GM19351 (cell line): Measurements from ENCODE around the gene MAPKAPK3.
A peak's percentile ranks its signal among the peaks of the same experiment; 100 is the strongest.
"Not testable (repeated sequence)": the region's sequence is repeated elsewhere in the genome, so short reads cannot be mapped to it uniquely, and the experiment has no call there.

Experiments
- ATAC-seq: cut with Tn5 transposase; IDR thresholded peaks from one replicate; pipeline ENCODE4 v1.9.1; 2021; ENCODE audit warnings: mild to moderate bottlenecking, moderate library complexity; ENCODE audit not compliant: unreplicated experiment

Gene MAPKAPK3

DNA sequence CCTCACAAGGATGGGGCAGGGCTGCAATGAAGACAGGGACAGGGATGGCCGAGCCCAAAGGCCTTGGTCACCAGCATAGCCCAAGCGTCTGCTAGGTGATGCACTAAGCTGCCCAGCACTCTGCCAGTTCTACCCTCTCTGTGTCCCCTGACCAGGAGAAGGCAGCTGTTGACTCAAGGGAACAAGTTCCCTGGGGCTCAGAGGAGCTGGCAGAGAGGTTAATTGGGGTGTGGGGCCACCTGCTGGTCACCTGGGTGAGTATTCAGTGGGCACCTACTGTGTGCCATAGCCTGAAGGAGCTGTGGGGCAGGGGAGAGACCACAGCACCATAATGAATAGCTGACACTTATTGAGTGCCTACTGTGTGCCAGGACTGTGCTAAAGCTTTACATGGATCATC lies 35.8 kb downstream of the MAPKAPK3 start:
- ATAC-seq, result peak; percentile 68

DNA sequence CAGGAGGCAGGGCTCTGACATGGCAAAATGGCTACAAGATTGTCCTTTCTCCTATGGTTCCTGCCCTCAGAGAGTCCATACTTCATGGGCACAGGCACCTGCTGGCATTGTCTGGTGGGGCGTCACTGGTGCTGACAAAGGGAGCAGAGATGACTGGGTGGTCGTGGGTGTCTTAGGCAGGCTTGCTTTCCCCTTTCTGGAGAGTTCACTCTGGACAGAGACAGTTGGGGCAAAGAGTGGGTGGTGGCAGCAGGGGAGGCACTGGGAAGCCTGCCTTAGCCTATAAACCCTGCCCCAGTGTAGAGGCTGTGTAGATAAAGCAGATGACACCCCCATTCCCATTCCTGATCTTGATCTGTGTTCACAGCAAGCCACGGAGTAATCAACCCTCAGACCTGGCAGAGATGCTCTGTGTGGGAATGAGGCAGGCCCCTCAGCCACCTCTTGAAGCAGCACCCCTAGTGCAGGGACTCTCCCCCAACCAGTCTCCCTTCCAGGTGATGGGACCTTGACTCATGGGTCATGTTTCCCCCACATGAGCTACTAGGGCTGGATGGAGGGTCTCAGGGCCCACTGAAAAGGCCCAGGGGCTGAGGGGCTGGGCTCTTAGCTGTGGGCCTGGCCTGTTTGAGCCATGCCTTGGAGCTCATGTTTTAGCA lies 37.1 kb downstream of the MAPKAPK3 start:
- ATAC-seq, result no peak

DNA sequence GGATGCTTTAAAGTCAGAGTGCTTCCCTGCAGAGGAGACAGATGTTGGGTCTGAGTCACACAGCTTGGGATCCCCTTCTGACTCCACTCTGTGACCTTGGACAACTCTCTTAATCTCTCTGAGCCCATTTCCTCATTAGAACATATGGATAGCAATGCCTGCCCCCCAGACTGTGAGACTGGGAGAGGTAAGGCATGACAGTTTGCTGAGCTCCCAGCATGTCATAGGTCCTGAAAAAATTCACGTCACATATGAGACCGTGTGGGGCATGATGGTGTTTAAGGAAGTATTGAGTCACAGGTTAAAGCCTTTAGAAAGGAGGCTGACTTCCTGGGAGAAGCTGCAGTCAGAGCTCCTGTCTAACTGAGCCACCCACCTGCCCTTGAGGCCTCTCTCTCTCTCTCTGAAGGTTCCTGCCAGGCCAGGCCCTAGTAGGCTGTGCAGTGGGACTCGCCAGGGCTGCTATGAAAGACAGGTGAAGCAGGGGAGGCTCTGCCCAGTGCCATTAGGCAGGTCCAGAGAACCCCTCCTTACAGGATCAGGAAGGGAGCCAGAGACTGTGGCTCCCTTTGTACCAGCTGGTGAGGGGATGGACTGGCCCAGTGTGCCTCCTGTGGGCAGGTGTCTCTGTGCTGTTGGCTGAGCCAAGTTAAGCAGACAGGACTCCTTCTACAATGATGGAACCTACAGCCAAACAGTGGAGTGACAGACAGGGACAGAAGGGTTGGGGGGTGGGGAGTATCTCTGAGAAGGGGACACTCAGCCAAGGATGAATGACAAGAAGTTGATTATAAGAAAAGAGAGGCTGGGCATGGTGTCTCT lies 38.3 kb downstream of the MAPKAPK3 start:
- ATAC-seq, result no peak

DNA sequence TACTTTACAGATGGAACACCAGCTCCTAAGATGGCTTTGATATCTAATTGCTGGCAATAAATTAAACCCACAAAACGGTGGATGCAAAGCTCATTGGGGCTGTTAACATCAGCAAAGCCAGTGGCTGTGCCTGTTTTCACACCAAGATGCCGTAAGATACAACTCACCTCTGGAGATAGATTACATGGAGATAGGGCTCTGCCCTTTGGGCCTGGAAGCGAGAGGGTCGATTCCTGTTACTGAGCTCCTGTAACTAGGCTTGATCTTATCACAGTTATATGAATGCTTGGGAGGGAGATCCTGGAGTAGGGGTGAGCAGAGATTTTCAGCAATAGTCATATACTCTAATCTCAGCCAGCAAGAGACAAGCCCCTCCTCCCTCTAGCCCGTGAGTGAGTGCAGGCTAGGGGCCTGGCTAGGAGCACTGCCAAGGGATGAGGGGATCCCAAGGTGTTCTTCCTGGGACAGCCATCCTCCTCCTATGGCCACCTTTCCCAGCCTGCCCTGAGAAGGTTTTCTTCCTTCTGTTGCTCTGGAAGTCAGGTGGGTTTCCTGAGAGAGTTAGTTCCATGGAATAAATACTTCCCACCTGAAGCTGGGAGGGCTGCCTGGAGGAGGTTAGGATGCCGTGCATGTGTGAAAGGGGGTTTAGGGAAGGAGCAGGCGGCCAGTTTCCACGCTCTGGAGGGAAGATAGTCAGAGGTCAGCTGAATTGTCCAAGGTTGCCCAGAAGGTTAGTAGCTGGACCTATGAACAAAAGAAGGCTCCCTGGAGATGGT lies 39.7 kb downstream of the MAPKAPK3 start:
- no peak for ATAC-seq

DNA sequence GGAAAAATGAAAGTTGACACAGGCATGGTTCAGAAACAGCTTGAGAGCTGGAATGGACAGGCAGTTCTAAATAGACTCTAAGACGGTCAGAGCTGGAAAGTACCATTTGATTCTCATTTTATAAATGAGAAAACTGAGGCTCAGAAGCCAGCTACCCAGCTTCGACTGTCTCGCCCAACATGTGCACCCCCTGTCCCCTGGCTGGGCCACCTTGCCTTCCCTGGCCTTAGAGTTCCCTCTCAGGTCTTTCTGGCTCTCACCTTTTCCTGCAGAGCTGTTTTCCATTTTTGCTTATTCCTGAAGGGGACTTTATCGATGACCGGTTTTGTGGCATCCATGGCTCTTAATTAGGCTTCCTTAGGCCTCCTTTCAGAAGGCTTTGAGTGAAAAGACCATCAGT lies 40.5 kb downstream of the MAPKAPK3 start:
- no peak for ATAC-seq

DNA sequence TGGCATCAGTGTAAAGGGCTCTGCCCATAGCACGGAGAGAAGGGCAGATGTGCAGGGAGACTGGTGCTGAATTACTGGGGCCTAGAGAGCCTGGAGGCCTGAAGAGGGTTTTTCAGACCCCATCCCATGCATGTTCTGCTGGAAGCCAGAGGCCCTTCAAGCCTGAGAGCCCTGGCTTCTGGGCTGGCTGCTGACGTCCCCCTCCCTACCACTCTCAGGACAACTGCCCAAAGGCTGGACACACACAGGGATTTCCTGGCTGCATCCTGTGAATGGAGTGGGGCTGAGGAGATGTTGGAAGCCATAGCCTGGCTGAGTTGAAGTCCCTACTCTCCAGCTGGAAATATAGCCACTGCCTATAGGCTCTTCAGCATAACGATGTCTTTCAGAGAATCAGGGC lies 40.9 kb downstream of the MAPKAPK3 start:
- ATAC-seq, result no peak

DNA sequence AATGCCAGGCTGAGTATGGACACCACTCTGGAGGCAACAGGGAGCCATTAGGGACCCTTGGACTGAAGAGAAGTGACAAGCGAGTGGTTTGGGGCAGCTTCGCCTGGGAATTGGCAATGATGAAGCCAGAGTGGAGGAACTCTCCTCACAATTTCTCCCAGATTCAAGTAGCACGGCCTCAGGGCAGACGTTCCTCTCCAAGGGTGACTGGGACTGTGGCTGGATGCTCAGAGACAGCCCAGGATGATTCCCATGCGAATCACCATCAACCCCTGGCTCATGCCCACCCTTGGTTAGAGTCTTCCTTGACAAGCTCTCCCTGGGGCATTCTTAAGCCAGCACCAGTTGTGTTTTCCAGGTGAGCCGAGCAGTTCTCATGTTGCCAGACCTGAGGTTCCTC lies 41.5 kb downstream of the MAPKAPK3 start:
- no peak for ATAC-seq

DNA sequence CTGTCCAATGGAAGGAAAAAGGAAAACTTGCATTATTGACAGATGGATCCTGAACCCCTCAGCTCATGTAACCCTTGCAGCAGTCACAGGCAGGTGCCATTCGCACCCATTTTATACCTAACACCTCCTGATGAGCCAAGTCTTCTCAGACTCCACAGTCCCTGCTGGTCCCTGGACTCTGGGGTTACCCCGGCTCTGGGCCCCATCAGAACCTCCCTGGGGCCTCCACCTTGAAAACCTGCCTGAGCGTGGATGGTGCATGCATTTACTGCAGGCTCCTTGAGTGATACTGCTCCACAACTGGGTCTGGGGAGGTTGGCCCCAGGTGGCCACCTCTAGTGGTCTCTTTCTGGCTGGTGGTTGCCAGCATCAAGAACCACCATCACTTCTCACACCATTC lies 41.9 kb downstream of the MAPKAPK3 start:
- ATAC-seq, result no peak

DNA sequence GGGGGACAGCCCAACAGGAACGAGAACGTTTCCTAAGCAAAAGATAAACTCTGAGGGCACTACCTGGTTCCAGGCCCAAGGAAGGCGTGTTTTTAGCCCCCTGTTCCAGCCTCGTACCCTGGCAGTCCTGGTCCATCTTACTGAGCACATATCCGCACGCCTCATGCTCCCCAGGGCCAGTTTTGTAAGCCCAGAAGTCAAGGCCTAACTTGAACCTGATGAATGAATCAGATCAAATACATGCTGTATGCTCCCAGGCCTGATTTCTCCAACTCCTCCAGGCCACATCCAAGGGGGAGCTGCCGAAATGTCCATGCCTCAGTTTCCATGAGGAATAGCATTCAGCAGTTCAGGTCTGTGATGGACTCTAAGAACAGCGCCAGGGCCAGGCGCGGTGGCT lies 43.4 kb downstream of the MAPKAPK3 start:
- no peak for ATAC-seq

DNA sequence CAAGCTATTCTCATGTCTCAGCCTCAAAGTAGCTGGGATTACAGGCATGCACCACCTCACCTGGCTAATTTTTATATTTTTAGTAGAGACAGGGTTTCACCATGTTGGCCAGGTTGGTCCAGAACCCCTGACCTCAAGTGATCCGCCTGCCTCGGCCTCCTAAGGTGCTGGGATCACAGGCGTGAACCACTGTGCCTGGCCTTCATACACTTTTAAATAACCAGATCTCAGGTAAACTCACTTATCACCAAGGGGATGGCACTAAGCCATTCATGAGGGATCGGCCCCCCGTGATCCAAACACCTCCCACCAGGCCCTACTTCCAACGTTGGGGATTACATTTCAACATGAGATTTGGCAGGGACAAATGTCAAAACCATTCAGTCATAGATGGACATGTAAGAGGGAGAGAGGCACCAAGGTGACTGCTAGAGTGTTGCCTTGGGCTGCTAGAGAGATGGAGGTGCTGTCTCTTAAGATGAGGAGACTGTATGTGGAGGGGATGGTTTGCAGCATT lies 44.4 kb downstream of the MAPKAPK3 start:
- ATAC-seq, result no peak

DNA sequence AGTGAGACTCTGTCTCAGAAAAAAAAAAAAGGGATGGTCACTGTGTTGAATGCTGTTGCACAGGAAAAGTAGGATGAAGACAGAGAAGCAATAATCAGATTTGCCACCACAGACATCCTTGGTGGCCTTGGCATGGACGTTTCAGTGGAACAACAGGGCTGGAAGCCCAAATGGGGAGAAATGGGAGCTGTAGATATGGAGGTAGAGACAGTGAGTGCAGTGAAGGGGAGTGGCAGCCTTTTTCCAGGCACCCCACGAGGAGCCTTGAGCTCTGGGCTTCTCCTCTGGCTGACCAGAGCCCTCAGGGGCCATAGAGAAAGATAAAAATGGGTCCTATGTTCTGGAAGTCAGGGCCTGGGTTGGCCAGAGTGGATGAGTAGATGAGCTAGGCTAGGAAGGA lies 45.5 kb downstream of the MAPKAPK3 start:
- no peak for ATAC-seq

DNA sequence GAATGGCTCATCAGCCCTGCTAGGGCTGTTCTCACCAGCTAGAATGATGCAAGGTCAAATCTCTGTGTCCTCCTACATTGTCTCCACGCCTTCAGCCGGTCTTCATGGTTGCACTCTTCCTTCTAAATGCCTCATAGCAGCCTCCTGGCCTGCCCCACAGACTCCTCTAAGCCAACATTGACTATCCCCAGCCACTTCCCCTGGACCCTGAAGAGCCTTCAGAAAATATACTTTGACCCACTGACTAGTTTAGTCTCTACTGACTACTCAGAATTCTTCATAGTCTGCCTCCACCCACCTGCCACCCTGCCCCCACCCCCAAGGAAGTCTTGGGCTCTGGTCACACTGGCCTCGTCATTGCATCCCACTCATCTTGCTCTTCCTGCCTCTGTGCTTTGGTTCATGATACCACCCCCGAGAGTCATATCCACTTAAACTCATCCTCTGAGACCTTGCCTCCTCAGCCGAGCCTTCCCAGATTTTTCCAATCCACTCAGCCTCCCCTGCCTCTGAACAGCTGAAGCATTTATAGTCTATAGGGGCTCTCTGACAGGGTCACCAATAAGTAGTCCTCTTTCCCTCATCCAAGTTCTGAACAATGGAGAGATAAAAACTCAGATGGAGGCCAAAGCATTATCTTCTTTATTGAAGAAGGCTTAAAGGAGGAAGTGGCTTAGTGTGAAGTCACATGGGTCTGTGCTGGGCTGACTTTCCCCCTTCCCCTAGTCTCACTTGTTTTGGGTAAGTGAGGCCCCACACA lies 48.3 kb downstream of the MAPKAPK3 start:
- no peak for ATAC-seq

DNA sequence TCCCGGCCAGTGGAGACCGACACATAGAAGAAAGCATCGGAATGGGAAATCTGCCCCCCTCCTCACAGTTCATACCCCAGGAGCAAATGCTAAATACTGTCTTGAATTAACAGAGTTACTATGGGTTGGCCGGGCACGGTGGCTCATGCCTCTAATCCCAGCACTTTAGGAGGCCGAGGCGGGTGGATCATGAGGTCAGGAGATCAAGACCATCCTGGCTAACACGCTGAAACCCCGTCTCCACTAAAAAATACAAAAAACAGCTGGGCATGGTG lies 48.8 kb downstream of the MAPKAPK3 start:
- ATAC-seq, result not testable (repeated sequence)

DNA sequence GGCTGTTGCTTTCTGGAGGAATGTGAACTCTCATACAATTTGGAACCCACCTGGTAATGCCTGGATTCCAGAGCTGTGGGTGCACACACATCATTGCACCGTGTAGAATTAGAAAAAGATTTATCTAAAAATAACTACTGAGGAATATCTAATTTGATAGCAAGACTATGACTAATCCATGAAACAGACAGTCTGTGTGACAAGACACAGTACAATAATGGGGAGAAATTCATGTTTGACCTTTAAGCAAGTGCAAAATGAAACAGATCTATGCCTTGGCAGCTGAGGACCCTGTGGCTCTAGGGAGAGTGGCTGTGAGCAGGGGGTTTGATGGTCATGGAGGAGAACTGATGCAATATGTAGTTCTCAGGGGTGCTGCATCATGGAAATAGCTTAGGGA lies 49.9 kb downstream of the MAPKAPK3 start:
- ATAC-seq, result no peak

DNA sequence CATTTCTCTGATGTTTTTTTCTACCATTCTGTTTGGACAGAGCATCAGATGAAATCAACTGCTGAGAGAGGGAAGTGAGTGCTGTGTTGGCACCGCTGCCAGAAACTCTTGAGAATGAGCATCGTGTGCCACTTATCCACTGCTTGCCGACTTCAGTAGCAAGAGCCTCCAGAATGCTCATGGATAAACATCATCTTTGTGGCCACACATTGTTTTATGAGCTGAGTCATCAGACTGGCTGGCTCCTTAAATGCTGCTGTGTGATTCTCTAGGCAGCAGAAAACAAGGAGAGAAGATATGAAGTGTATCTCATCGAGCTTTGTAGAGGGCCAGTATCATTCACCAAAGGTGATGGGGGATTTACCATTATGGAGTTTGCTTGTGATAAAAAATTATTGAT lies 54.4 kb downstream of the MAPKAPK3 start:
- ATAC-seq, result no peak

DNA sequence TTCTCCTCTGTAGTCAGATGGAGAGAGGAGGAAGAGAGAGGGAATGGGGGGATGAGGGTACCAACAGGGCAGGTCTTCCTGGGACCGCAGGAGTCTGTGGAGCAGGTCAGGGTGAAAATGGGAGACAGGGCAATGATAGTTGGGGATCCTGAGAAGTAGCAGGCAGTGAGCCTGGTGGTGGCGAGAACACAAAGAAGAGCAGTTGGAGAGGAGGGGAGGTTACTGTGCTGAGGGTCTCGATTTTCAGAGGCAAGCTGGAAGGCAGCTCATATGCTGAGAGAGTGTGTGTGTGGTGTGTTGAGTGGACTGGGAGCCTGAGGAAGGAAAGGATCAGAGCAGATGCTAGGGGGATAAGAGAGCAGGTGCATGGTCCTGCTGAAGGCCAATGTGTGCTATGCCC lies 55.7 kb downstream of the MAPKAPK3 start:
- no peak for ATAC-seq

DNA sequence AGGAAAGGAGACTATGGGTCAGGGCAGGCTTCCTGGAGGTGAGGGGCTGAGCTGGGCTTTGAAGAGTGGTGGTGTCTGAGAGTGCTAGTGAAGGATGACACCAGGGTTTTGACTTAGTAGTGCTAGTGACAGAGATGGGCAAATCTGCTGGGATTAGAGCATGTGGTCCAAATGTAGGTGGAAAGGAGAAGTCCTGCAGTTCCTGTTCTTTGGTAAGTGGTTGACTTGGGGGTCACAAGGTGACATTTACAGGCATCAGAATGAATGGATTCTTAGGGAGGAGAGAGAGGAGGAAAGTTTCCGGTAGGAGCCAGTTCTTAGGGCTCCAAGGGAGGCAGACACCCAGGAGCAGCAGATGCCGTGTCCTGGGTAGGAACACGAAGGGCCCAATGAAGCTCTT lies 57.0 kb downstream of the MAPKAPK3 start:
- ATAC-seq, result no peak

DNA sequence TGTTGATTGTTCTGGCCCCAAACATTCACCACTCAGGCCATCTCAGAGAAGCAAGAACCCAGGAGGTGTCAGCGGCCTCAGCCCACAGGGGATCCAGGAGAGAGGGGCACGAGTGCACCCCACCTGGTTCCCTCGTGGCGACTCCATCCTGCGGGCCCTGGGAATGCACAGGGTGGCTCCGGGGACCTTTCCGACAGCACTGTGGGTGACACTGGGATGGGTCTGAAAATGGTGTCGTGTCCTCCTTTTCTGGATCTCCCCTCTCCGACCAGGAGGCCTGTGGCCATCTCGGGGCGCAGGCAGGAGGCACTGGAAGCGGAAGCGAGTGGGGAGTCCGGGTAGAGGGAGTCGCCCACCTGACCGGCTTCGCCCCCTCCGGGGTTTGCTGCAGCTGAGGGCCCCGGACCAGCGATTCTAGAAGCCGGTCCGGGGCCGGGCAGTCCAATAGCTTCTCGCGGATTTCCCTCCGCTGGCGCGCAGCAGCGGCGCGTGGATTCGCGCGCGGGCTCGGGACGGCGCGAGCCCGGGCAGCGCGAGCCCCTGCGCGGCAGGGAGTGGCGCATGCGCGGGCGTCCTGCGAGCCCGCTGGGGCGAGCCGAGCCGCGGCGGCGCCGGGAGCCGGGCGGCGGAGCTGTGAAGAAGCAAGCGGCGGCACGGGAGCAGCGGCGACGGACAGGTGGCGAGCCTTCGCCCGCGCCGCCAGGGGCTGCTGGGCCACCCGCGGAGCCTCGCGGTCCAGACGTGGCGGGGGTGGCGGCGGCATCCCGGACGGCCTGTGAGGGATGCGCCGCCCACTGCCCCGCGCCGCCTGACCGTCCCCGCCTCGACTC lies 57.6 kb downstream of the MAPKAPK3 start, which contains the start of gene DOCK3:
TSS of gene DOCK3 (plus strand) at position 579 of the 830 bp plus-strand sequence. CDS start 337 bp downstream, outside the sequence.
- ATAC-seq, result peak; percentile 66

DNA sequence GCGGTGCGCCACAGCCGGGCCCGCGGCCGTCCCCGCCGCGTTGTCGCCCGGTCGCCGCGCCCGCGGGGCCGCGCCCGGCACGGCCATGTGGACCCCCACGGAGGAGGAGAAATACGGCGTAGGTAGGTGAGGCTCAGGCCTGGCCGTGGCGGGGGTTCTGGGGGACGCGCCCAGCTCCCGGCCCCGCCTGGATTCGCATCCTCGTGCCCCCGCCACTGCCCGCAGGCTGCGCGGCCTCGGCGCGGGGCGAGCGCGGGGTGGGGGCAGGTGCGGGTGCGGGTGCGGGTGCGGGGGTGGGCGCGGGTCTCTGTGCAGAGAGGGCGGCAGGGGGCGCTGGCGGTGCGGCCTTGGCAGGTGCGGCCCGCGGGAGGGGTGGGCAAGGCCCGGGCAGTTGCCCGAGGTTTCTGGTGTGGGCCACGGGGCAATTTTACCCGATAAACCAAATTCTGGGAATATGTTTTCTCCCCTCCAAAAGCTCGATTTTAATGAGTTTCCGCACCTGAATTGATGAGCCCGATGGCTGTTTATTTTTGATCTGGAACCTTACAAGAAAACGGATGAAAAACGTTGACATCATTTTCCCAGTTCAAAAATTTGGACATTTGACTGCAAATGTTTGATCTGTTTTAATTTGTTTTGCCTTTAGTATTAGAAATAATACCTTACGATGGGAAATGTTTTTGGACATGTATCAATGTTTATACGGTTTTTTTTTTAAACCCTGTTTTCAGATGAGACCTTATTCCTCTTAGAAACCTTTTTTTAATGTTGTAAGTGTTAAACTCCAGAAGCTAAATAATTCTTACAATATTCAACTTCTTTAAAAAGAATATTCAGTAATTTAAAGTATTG lies 58.5 kb downstream of the MAPKAPK3 start:
- peak; percentile 33 for ATAC-seq
